AG08395 (cell line): ENCODE measurements around the gene CARMIL1.
A peak's percentile ranks its signal among the peaks of the same experiment; 100 is the strongest.

ENCODE experiments used
- DNase-seq: peaks from one replicate; pipeline ENCODE4 v3.0.0; 2012; ENCODE audit warnings: mixed read lengths, low spot score

The CARMIL1 gene

GRCh38 chr6:25446830-25447569, 167.8 kb downstream of the CARMIL1 start:
- DNase-seq: no peak

- no peak for DNase-seq
Measured at GRCh38 chr6:25447570-25447929, 168.4 kb downstream of the CARMIL1 start.

GRCh38 chr6:25448965-25449538, 169.9 kb downstream of the CARMIL1 start:
- no peak for DNase-seq

GRCh38 chr6:25449774-25450173, 170.6 kb downstream of the CARMIL1 start:
- DNase-seq: no peak

DNA sequence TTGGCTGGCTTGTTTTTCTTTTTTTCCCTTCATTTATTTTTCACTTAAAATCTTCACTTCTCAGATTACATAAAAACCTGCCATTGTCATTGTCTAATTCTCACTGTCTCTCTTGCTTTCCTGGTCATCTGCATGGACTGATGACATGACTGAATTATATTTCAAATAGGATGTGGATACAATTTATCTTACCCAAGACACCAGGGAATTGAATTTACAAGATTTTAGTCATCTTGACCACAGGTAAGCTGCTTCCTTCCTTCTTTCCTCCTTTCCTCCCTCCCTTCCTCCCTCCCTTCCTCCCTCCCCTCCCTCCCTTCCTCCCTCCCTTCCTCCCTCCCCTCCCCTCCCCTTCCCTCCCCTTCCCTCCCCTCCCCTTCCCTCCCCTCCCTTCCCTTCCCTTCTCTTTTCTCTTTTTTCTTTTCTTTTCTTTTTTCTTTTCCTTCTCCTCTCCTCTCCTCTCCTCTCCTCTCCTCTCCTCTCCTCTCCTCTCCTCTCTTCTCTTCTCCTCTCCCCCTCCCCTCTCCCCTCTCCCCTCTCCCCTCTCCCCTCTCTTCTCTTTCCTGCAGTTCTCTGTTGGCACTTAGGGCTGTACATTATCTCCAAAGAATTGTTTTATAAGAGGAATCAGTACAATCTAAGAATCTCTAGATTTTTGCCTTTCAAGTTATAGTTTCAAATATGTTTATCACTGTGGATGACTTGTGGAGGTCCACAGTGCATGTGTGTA, 171.5 kb downstream of the CARMIL1 start:
- DNase-seq: no peak

DNA sequence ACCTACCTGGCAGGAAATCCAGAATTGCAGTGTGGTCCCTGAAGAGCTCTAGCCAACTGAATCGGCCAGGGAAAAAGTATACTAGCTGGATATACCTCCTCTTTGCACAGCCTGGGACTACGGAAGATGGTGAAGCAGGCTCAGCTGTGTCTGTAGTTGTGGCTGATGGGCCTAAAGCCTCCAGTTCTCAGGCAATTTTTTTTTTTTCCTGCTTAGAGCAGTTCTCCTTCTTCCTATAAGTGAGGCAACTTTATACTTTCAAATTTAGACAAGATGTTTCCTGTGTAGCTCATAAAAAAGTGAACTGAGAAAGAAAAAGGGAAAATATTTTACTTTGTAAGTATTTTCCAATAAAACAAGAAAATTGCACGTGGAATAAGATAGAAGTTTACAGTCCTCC, 172.9 kb downstream of the CARMIL1 start:
- no peak for DNase-seq

- DNase-seq: no peak
Measured at GRCh38 chr6:25453288-25453687, 174.1 kb downstream of the CARMIL1 start.

GRCh38 chr6:25454136-25454535, 175.0 kb downstream of the CARMIL1 start:
- DNase-seq: peak; percentile 16

DNA sequence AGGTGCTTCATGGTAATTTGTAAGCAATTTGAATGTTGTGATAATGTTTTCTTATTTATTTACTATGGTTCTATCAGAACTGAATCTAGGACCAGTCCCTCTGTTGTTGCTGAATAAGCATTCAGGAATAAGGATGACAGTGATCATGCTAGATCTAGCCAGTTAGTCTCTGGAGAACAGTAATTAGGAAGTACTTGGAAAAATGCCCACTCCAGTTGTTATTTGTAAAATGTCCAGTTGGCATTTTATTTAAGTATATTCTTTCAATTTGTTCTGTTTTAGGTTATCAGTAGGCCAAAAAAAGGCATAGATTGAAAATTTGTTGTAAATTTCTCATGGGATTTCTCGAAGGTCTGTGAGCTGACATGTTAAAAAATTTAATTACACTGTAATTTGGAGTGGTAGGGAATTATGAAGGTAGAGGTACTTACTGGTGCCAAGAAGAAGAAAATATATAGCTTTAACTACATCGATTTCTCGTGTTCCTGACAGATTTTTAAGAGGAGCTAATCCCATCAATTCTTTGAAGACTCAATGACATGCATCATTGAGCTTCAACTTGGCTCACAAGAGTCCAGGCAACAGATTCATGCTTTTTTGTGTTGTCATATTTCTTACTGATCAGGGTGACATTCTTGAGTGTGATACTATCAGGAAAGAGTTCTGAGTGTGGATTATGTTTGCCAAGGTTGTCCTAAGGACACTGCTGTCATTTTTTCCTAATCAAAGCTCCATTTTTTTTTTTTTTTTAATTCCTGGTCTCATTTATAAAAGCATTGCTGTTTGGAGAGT, 177.3 kb downstream of the CARMIL1 start:
- DNase-seq: no peak

DNA sequence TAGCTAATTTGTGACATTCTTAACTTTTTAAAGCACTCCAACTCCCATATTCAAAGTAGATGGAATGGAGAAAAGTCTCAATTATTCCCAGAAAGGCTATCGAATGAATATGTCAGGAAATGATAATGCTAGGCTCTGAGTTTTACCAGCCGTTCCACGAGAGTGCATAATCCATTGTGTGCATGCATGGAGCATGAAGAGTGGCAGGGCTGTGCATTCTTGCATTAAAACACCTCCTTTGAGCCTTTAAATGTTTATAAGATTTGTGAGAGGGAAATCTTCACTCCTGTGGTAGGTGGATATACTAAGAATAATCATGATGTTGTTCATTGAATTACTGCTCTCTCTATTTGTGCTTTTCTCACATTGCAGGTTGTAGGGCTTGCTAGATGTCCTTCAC, 178.3 kb downstream of the CARMIL1 start:
- no peak for DNase-seq

GRCh38 chr6:25458485-25458884, 179.3 kb downstream of the CARMIL1 start:
- DNase-seq: peak; percentile 68

- no peak for DNase-seq
Measured at GRCh38 chr6:25462235-25462897, 183.2 kb downstream of the CARMIL1 start.

DNA sequence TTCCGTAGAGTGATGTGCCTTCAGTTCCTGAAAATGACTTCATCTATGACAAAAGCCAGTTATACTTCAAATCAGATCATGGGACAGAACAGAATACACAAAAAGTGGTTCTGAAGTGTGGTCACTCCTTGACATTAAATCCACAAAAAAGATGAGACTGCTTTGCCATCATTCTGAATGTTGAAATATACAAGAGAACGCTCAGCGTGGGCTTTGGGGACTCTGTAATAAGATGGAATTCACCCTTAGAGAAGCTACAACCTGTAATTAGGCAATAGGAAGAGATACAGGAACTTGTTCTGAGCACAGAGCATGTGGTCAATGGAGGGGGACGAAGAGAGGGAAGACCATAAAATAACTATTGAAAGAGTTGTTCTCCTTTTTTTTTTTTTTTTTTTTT, 184.3 kb downstream of the CARMIL1 start:
- no peak for DNase-seq

DNA sequence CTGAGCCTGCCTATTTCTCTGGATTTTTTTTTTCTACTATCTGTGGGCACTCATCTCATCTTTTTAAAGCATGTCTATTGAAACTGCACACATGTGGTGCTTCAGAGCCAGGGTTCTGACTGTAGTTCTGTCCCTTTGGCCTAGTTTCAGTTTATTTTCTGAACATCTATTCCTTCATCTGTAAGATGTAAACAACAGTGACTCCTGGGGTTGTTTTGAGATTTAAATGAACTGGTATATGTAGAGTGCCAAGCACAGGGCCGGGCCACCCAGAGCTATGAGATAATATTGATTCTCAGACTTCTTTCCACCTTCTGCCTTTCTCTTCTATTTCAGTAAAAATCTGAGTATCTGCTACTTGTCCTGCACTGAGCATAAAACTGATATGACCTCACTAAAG, 185.1 kb downstream of the CARMIL1 start:
- no peak for DNase-seq

GRCh38 chr6:25465941-25466340, 186.8 kb downstream of the CARMIL1 start:
- DNase-seq: no peak

DNA sequence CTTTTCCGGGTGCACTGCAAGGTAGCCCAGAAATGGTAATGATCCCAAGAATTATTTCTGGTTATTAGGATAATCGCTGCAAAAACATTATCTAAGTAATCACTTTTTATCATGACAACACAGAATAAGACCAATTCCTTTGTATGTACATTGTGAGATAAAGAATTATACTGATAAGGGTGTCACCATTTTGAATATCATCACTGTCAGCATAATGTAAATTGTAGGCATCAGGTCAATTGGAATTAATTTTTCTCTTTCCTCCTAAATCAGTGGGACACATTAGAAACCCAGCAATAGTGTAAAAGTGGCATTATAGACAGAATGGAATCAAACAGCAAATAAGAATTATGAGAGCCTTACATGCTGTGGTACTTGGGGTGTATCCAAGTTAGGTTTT, 189.7 kb downstream of the CARMIL1 start:
- DNase-seq: no peak

DNA sequence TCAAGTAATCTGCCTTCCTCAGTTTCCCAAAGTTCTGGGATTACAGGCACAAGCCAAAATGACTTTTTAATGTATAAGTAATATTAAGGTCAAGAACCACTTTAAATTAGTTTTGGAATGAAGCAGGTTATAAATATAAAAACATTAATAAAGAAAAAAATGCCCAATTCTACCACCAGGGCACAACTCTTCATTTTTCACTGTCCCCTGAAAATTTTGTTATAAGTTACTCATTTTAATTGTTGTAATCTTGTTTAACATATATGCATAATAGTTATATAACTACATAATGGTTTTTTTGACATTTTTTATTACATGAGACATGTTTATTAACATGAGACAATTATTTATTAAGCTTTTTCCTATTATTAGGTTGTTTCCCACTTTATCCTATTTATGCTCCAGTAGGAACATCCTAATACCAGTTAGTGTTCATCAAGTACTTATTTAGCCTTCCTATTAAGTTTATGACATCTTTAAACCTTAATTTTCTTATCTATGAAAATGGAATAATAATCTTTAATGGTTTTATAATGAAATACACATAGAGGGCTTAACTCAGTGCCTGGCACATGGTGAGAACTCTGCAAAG, 190.7 kb downstream of the CARMIL1 start:
- DNase-seq: no peak

DNA sequence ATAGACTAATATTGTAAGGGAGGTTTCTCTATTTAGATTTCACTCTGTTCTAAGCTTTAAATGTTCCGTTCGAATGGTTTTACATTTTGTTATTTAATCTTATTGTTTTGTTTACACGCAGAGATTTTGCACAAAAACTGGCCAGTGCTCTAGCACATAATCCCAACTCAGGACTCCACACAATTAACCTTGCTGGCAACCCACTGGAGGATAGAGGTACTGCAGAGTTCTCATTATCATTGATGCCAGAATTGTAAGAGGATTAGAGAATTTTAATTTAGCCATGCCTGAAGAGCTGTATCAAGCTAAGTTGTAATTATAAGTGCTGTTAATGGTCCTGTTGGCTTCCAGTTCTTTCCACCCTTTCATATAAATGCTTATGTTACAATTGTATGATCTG, 193.1 kb downstream of the CARMIL1 start:
- no peak for DNase-seq

DNA sequence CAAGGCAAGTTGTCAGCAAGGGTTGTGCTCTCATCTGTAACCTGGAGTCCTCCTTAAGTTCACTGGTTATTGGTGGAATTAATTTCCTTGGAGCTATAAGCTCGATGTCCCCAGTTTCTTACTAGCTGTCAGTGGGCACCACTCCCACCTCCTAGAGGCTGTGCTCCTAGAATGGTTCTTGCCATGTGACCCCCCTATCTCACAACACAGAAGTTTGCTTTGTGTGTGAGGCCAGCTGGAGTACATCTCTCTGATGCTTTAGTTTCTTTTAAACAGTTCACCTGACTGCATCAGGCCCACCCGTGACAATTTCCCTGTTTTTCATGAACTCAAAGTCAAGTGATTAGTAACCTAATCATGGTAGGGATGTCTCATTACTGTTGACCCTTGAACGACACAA, 193.7 kb downstream of the CARMIL1 start:
- no peak for DNase-seq

DNA sequence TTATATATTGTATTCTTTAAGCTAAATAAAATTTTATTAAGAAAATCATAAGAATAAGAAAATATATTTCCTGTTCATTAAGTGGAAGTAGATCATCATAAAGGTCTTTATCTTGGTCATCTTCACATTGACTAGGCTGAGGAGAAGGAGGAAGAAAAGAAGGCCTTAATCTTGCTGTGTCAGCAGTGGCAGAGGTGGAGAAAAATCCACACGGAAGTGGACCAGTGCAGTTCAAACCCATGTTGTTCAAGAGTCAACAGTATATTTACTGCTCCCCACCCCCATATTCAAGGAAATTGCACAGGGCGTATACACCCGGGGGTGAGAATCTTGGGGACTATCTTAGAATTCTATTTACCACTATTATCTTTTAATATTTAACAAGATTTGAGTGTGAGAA, 194.3 kb downstream of the CARMIL1 start:
- no peak for DNase-seq

DNA sequence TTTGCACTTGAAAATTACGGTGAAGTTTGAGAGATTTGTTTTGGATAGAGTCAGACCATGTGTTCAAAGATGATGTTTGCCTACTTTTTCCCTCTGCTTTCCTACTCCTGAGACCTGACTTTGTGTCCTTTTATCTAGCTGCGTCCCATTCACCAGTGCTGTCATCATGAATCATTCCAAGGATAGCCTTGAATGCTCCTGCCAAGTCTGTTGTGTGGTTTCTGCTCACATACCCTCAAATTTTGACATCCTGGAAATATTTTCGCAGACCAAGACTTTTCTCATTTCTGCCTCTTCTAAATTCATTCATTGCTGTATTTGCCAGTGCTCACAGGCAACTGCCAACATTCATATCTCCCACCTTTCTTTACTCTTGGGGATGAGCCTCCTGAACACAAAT, 197.0 kb downstream of the CARMIL1 start:
- peak; percentile 9 for DNase-seq
